Measurements from ENCODE around the gene NOXO1.
"Not testable (repeated sequence)": the region's sequence is repeated elsewhere in the genome, so short reads cannot be mapped to it uniquely, and the experiment has no call there.

Gene NOXO1

GRCh38 chr16:1978476-1979120 is 2.7 kb downstream of the NOXO1 start:
- DNase-seq, result no peak

GRCh38 chr16:1977875-1978268 is 3.4 kb downstream of the NOXO1 start:
- DNase-seq, result no peak

GRCh38 chr16:1976951-1977874 is 4.1 kb downstream of the NOXO1 start:
- no peak for DNase-seq

- no peak for DNase-seq
Measured at GRCh38 chr16:1976216-1976520, 5.1 kb downstream of the NOXO1 start.

- DNase-seq, result no peak
Measured at GRCh38 chr16:1975432-1976215, 5.6 kb downstream of the NOXO1 start.

GRCh38 chr16:1974157-1975070 is 6.9 kb downstream of the NOXO1 start:
- DNase-seq, result no peak

GRCh38 chr16:1973461-1974156 is 7.7 kb downstream of the NOXO1 start:
- DNase-seq, result no peak

- DNase-seq, result no peak
Measured at GRCh38 chr16:1972490-1972877, 8.8 kb downstream of the NOXO1 start.

- peak; percentile 86 to 92 for DNase-seq
Measured at GRCh38 chr16:1971796-1972489, 9.3 kb downstream of the NOXO1 start, which contains the start of gene TBL3. TSS of gene TBL3 (plus strand) at chr16:1972053. CDS start at chr16:1972165, 112 bp downstream.

GRCh38 chr16:1968146-1968953 is 12.9 kb downstream of the NOXO1 start:
- DNase-seq, result no peak

- no peak for DNase-seq
Measured at GRCh38 chr16:1966460-1966859, 14.8 kb downstream of the NOXO1 start, which contains the start of gene RNF151. TSS of gene RNF151 (plus strand) at chr16:1966856. CDS start at chr16:1966882, 26 bp downstream.

GRCh38 chr16:1965396-1966001 is 15.8 kb downstream of the NOXO1 start:
- DNase-seq, result no peak

- peak; percentile 94 to 99 for DNase-seq
Measured at GRCh38 chr16:1964506-1965395, 16.5 kb downstream of the NOXO1 start, which contains the start of gene RPS2. TSS of gene RPS2 (minus strand) at chr16:1964826. CDS start at chr16:1964625, 201 bp downstream.

- DNase-seq, result peak in 1 of 2 experiments; percentile 73
Measured at GRCh38 chr16:1963806-1964505, 17.3 kb downstream of the NOXO1 start.

- DNase-seq, result not testable (repeated sequence)
Measured at GRCh38 chr16:1962161-1963153, 18.8 kb downstream of the NOXO1 start.

- DNase-seq, result no peak
Measured at GRCh38 chr16:1961651-1962067, 19.6 kb downstream of the NOXO1 start.

Measured in NCI-H524 (cell line).